PC-3 (cell line): Measurements from ENCODE around the gene ASB7.

Experiments
- CTCF ChIP-seq: fragments of 300-600 bp; sonication (generic); conservative IDR thresholded peaks from 2 replicates; pipeline ENCODE4 v1.5.1; 2017; ENCODE audit warnings: antibody characterized with exemption, low read depth, mild to moderate bottlenecking, low read length
- EZH2 ChIP-seq: fragments of 300-600 bp; sonication (generic); IDR thresholded peaks from one replicate; pipeline ENCODE4 v1.6.1; 2017; ENCODE audit warnings: antibody characterized with exemption, mild to moderate bottlenecking, low read length; ENCODE audit not compliant: unreplicated experiment

GRCh38 chr15:100559330-100559729, 43.1 kb upstream of the ASB7 start:
- no peak for TF ChIP-seq CTCF
- no peak for TF ChIP-seq EZH2
